Suppressor macrophage treated with lipopolysaccharide for 1 hour (primary cell): Measurements from ENCODE around the gene ZNF570.

Source experiments
- DNase-seq, 3 donors: peaks; one replicate each; pipeline ENCODE4 v3.0.0-alpha.2; 2020 to 2022

Gene ZNF570

GRCh38 chr19:37468961-37469777, at the start of gene ZNF570:
TSS of gene ZNF570 (plus strand) at chr19:37469356. CDS start at chr19:37470355, 999 bp downstream.
- peak; percentile 82 to 94 (median 90) for DNase-seq

- DNase-seq = no peak
Measured at GRCh38 chr19:37452500-37453245, 16.5 kb upstream of the ZNF570 start.

GRCh38 chr19:37466277-37466797, 2.8 kb upstream of the ZNF570 start:
- no peak for DNase-seq

GRCh38 chr19:37466798-37467607, 2.2 kb upstream of the ZNF570 start, which contains the start of gene ZNF569:
TSS of gene ZNF569 (minus strand) at chr19:37467444. CDS start at chr19:37444921, 22,523 bp downstream.
- DNase-seq = peak; percentile 82 to 86 (median 84)

GRCh38 chr19:37467608-37468090, 1.5 kb upstream of the ZNF570 start:
- no peak for DNase-seq

- no peak for DNase-seq
Measured at GRCh38 chr19:37470216-37470615, 1.1 kb downstream of the ZNF570 start.

GRCh38 chr19:37472165-37472564, 3.0 kb downstream of the ZNF570 start:
- DNase-seq = no peak

GRCh38 chr19:37484406-37485168, 15.4 kb downstream of the ZNF570 start:
- DNase-seq = no peak

GRCh38 chr19:37492213-37492612, 23.1 kb downstream of the ZNF570 start:
- DNase-seq = no peak

GRCh38 chr19:37505958-37506386, 36.8 kb downstream of the ZNF570 start:
- DNase-seq = no peak

GRCh38 chr19:37506387-37507166, 37.4 kb downstream of the ZNF570 start, which contains the start of gene ZNF793:
TSS of gene ZNF793 (plus strand) at chr19:37506939. CDS start at chr19:37523440, 16,501 bp downstream.
- peak; percentile 9 to 29 (median 20) for DNase-seq

- no peak for DNase-seq
Measured at GRCh38 chr19:37507167-37507464, 38.0 kb downstream of the ZNF570 start.

- no peak for DNase-seq
Measured at GRCh38 chr19:37511186-37511585, 42.0 kb downstream of the ZNF570 start.

- no peak for DNase-seq
Measured at GRCh38 chr19:37511821-37512220, 42.7 kb downstream of the ZNF570 start.

GRCh38 chr19:37513397-37513796, 44.2 kb downstream of the ZNF570 start:
- no peak for DNase-seq

GRCh38 chr19:37519890-37520289, 50.7 kb downstream of the ZNF570 start:
- DNase-seq = peak in 1 of 3 donors; percentile 0

- DNase-seq = no peak
Measured at GRCh38 chr19:37537391-37537947, 68.3 kb downstream of the ZNF570 start.
